ENCODE results near the gene VAV3.
"Not testable (repeated sequence)": the region's sequence is repeated elsewhere in the genome, so short reads cannot be mapped to it uniquely, and the experiment has no call there.

VAV3 gene

DNA sequence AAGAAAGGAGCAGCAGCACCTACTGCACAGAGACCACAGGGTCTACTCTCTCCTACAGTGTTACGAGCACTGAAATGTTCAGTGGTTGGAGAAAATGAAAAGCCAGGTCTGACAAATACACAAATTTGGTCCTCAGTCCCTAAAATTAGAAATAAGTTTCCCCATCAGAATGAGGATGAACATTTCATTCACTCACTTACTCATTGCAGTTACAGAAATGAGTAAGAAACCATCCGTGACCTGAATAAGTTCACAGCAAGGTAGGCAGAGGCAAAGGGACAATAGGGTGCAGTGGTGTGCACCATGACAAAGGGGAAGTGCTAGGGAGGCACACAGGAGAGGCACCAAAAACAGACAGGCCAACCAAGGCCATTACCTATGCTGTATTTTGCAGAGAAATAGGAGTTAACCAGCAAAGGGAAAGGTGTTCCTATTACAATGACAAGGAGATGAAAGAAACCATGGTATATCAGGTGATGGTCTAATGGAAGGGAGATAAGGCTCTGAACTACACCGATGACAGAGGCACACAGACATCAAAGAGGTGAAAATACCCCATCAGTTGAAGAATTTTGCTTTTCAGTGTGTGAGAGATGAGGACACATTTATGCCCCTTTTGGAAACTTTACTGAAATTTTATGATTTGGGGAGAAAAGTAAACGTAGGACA is 29.4 kb downstream of the VAV3 start:
- no peak for DNase-seq

DNA sequence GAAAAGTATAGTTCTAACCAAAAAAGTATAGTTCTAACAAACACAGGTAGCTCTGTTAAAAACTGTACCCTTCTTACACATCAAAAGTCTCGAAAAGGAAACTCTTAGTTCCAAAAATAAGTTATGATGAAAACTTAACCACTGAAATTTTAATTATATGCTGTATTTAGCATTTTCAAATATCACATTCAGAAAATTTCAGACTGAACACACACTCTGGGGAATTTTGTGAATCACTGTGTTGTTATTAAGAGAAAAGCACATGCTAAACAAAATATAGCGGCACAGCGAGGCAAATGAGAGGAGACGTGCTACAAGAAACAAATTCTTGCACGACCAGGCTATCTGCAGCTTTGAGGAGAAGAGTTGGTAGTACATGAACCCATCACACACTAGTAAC is 30.4 kb downstream of the VAV3 start:
- DNase-seq = no peak

DNA sequence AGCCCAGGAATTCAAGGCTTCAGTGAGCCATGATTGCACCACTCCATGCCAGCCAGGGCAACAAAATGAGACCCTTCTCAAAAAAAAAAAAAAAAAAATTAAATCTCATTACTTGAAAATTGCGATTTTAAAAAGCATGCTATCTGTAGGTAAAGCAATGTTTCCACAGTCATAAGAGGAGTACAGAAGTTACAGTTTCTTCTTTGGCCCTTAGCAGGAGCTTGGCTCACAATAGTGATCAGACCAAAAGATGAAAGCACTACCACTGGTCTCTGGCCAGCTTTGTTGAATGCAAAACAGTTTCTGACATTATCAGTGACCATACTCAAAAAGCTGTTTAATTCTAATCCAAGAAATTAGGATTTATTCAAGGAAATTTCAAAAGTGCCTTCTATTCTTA is 31.2 kb downstream of the VAV3 start:
- DNase-seq = no peak

DNA sequence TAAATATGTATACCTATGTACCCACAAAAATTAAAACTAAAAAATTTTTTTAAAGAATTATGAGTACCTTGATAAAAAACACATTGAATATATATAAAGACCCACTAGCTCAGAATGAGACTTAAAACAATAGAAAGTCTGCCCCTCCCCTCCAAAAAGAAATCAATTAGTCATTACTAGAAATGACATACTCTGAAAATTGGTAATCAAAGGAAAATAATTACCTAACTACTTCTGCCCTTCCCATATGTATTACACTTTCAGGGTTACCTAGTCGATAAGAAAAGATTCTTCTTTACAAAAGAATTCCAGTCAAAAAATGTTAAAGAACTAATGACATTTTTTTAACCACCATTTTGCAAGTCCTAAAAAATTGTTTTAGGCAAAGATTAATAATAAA is 34.7 kb downstream of the VAV3 start:
- no peak for DNase-seq

DNA sequence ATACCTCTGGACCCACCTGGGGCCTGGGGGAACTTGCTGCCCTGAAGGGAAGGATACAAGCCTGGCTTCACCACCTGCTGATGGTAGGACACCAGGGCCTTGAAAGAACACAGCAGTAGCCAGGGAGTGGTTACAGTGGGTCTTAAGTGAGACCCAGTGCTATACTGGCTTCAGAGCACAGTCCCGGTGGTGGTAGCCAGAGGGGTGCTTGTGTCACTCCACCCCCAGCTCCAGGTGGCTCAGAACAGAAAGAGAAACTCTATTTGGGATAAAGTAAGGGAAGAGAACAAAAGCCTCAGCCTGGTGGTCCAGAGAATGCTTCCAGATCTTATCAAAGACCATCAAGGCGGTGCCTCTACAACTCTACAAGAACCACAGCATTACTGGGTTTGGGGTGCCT is 37.2 kb downstream of the VAV3 start:
- DNase-seq = no peak

DNA sequence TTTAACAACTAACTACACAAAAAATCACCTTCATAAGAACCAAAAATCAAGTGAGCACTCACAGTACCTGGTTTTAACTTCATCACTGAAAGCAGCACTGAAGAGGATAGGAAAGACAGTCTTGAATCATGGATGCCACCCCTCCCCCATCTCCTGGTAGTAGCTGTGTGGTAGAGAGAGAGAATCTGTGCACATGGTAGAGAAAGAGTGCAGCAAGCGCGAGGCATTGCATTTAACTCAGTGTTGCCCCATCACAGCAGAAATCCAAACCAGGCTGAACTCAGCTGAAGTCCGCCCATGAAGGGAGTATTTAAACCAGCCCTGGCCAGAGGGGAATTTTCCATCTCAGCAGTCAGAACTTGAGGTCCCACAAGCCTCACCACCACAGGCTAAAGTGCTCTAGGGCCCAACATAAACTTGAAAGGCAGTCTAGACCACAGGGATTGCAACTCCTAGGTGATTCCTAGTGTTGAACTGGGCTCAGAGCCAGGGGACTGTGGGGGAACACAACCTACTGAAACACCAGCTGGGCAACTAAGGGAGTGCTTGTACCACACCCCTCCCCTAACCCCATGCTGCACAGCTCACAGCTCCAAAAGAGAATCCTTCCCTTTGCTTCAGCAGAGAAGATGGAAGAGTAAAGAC is 38.4 kb downstream of the VAV3 start:
- no peak for DNase-seq

DNA sequence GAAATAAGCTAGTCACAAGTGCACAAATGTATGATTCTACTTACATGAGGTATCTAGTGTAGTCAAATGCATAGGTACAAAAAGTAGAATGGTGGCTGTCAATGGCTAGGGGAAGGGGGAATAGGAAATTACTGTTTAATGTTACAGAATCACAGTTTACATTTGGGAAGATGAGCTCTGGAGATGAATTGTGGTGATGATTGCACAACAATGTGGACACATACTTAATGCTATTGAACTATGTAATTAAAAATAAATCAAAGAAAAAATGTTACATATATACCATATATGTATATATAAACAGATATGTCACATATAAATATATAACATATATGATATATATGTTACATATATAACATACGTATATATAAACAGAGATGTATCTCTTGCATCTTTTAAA is 39.4 kb downstream of the VAV3 start:
- no peak for DNase-seq

DNA sequence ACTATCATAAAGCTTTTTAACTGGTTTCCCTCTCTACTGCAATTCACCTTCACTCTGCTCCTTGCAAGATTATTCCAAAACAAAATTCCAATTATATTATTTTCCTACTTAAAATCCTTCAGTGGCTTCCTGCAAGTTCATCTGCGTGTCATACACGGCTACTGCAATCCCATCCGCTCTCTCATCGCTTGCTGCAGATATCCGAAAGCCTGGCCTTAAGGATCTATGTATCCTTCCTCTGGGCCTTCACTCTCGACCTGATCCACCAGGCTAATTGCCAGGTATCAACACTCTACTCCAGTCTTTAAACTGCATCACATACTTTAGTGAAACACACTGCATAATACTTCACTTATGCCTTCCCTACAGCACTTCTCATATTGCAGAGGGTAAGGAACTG is 44.0 kb downstream of the VAV3 start:
- no peak for DNase-seq

DNA sequence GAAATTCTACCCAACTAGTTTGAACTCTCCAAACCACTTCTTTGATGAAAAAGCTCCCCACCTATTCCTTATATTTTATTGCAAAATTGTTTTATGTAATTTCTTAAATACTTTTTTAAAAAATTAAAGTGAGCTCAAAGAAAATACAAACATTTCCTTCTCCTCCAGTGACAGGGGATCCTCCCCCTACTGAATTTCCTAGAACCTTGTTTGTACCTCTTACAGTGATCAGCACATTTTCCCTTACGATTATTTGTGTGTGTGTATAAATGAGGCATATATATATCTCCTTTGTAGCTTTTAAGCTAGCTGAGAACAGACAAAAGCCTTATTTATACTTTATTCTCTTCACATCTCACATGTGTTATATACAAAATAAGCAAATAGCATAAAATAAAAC is 44.4 kb downstream of the VAV3 start:
- DNase-seq = no peak

DNA sequence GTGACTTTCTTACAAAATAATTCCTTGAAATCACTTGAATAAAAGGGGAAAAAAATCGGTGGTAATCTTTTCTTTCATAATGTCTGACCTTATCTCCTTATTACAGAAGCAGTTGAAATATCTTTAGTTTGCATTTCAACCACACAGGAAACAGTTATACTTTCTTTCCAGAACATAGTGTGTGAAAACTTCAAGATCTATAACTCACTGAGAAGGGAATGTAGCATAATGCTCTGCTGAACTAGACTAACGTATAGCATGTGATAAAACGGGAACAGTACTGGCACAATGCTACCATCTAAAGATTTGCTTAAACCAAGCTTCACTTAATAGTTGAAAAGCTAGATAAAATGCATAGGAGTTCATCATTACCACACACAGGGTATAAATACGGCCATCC is 45.0 kb downstream of the VAV3 start:
- no peak for DNase-seq

DNA sequence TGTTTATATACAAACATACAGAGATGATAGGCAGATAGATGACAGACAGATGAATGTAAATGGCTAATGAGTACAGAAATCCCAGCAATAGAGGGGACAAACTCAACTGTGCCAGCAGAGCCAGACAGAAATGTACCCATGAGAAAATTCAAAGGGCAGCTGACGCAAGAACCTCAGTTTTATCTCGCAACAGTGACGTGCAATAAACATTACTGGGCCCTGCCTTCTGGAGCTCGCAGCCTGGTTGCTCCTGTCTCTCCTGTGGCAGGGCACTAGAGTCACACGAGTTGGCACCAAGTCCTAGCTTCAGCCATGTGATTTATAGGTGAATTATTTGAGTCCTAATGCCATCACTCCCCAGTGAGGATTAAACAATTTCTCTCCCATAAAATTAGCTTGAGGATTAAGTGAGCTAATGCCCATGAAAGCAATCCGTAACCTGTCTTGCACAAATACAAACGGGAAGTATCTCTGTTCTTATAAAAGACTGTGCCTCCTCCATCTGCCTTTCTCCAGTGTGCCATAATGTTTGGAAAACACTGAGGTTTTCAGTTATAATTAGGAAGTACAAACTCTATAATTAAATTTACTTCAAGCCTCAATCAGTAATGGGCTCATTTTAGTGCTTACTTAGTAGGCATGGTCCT is 50.7 kb downstream of the VAV3 start:
- DNase-seq = no peak

DNA sequence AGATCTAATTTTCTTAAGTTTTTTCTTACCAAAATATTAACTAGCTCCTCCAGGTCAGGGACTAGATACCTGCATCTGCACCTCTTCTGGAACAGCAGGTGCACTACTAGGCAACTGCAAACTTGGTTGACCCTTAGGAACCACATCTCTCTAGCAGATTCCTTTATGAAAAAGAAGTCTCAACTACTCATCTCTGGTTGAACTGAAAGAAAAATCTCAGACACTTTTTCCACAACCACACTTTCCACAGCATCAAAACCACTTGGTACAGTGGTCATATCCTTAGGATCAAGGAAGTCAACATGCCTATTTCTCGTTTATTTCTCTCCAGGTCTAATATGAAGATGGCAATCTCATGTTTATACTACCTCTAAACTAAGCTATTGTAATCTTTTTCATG is 52.3 kb downstream of the VAV3 start:
- no peak for DNase-seq

DNA sequence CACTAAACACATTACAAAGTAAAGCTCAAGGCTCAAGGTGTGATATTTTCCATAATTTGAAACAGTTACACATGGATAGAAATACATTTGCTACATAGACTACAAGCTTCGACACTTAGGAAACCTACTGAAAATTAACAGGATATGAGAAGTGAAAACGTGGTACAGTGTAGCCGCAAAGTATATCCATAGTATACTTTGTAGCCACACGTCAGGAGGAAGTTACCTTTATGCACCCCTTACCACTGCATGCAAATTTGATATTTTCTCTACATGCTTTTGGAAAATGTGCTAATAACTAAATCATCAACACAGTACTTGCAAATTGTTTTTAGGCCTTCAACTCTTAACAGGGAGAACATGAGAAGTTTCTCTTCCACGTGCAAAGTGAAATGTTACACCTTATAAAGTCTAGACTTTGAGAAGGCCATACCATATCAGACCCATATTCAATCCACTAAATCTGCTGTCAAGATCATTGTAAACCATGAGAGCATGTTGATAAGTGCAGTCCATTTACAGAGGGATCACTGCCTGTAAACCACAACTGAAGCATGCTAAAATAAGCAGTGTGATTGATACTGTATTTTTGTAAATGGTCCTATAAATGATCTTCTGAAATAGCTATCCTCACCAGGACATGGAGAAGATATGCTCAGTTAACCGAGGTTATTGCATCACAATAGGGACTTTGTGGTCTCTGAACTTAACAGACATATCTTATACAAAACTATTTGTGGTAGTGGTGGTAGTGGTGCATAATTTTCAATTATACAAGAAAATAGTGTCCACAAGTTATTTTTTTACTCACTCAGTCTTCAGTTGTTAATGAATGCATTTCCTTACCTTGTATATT is 64.7 kb downstream of the VAV3 start:
- DNase-seq = no peak

DNA sequence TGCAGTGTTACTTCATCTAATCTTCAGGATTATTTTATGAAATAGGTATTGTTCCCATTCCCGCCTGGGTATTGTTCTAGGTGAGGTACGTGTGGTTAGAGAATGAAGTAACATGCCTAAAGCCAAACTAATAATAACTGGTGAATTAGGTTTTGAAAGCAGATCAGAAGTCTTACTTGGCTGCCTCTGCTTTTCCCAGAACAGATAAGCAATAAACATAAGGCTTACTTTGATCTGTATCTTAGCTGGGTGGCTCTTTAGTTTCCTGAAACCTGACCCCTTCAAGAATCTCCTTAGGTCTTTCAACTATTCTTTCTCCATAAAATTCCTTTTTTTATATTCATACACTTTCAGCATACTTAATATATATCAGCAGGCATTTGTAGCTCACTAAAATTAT is 65.3 kb downstream of the VAV3 start:
- no peak for DNase-seq

DNA sequence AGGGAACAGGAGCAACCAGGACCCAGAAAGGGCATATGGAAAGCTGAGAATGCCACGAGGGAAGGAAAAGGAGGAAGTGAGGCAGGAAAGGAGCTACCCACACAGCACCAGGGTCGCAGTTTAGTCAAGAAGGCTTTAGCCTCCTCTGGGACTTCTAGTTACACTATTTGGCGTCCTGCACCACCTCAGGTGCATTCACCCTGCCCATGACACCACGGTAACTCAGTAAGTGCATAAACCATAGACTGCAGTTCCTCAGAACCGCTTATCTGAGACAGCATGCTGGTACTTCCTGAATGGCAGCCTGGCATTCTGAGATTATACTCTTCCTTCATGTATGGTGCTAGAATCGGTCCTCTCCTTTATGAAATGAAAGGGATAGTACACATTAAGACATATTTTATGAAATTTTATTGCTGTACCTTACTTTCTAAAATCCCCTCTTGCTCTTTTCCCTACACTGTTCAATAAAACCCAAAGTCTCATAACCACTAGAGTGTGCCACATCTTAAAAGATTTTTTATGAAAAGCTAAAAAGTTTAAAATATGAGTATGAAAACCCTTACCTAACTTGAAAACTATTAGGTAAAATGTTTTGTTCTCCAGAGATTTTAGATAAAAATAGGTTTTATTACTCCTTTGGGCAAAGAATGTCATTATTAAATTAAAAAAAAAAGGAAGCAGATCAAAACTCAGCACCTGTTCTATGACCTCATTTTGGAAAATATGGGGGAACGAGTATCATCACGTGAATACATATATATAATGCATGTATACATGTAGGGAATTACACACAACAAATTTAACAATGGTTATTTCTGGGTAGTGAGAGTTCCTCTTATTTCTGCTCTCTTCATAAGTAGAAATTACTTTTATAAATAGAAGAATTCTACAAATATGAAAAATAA is 67.3 kb downstream of the VAV3 start:
- no peak for DNase-seq

DNA sequence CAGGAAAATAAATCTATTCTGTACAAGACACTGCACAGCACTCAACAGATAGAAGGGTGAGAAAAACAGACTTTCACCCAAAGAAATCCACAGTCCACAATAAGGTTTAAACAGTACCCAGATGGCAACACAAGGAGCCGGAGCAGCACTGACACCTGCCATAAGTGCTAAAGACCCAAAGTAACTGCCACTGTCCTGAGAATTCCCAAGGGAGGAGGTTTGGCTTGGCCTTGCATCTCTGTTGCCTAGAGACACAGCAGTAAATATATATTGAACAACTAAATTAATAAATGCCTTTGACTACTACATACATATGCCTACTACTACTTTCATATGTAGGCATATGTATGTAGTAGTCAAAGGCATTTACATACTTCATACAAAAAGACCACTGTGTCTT is 68.0 kb downstream of the VAV3 start:
- DNase-seq = no peak

DNA sequence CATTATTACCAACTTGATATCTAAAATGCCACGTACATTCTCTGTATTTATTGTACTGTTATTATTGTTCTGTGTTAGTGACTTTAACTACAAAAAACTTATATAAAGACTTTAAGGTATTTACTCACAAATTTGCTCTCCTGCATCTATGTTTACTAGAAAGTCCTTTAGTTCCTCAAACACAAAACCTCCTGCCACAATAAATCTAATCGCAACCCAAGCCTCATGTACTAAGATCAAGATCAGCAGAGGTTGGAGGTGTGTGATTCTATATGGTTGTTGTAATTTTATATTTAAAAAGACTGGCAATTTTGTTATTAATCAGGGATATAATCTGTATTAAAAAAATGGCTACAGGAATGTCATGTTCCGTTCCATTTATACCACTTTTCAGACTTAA is 68.6 kb downstream of the VAV3 start:
- no peak for DNase-seq

DNA sequence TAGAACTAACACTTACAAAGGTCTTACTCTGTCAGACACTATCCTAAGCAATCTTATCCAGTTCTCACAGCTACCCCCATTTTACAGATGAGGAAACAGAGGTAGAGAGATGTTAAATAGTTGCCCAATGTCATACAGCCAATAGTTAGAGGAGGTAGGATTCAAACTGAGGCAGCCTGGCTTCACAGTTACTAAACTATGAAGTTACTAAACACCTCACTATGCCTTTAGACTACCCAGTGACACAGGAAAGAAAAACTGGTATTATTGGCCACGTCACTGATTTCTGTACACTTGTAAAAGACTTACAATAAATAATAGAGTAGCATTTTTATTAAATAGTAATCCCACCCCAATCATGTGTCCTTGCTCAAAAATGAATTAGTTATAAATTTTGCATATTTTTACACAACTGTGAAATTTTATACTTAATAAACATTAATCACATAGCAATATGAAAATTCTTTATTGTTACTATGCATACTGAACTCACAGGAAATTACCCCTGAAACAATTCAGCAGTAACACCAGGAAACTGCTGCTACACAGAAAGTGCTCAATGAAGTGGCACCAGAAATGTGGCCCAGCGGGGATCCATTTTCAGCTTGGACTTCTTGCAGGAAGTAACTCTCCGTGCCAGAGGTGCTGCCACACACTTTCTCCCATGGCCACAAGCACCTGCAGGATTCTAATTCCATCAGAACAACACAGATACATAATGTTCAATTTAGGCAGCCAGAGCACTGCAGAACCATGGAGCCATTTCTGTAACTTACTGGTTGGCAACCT is 69.4 kb downstream of the VAV3 start:
- no peak for DNase-seq

DNA sequence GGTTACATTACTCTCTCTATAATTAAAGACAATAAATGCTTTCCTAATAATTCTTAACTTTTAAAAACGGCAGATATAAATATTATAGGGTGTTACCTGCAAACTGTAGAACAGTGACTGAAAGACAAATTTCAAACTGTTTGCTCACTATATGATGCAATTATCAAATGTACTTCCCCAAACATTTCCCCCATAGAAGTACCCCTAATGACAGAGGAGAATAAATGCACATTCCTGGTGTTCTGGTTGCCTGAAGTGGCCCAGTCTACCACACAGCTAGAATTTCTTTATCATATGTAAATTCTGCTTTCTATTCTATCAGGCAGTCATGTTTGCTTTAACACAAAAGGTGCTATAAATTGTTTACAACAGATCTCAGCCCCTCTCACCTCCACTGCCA is 70.4 kb downstream of the VAV3 start:
- DNase-seq = no peak

DNA sequence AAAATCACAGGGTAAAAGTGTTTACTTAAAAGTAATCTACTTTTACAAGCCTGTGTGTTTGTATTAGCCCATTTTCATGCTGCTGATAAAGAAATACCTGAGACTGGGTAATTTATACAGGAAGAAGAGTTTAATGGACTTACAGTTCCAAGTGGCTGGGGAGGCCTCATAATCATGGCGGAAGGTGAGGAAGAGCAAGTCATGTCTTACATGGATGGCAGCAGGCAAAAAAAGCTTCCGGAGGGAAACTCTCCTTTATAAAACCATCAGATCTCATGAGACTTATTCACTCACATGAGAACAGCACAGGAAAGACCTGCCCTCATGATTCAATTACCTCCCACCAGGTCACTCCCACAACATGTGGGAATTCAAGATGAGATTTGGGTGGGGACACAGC is 71.6 kb downstream of the VAV3 start:
- not testable (repeated sequence) for DNase-seq

DNA sequence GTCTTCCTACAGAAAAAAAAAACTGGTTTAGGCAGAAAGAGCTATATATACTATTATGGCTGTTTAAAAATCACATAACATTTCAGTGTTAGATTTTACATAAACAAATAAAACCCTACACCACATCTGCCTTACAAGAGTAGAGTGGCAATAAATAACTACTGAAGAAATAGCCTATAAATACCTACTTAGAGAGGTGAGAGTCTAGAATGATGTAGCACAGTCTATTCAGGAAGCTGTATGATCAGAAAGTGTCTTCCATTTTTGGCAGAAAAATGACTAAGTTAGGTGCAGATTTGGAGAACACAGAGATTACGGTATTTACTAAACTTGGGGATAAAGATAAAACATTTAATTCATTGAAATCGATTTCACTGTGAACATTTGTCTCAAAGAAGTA is 75.5 kb downstream of the VAV3 start:
- no peak for DNase-seq

DNA sequence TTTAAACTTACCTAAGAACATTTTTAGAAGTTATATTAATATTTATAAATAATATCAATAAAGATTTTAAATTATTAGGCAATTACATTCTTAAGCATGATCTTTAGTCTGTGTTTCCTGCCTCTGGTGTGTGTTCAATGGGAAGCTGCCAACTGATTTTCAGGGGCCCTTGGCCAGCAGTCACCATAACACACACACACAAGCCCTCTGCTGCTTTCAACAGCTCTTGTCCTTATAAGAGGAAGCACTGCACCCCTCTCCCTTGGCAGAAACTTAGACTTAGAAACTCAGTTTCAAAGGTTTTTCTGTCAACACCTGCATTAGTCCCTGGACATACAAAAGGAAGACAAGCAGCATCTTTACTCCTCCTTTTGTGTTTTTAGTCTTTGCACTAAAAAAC is 81.4 kb downstream of the VAV3 start:
- DNase-seq = no peak
